PC-3 (cell line): Measurements from ENCODE around the gene PMS2. TPM values are rescaled to one million over a fixed set of nuclear protein-coding genes. Genes with fewer than 3 reads are reported as not detected.
A peak's percentile ranks its signal among the peaks of the same experiment; 100 is the strongest.

Experiments used
- ATAC-seq: fragments of 200-7000 bp; cut with Tn5 transposase; 2 replicates; pipeline ENCODE4 v1.9.1; 2020; ENCODE audit warnings: mild to moderate bottlenecking, moderate library complexity
- BruUV-seq: library from RNA; stranded (reverse); fragments of 400-500 nt; replicated peaks from 2 replicates; lab custom pipeline; 2021; lab: Mats Ljungman, UMichigan
- CTCF ChIA-PET: fragments of 300-600 bp; sonication (Branson Sonifier 250); formaldehyde crosslinking; loops from one replicate; lab custom pipeline; 2022; ENCODE audit warnings: antibody characterized with exemption; lab: Charles Lee
- POLR2A ChIA-PET: fragments of 300-600 bp; sonication (Branson Sonifier 250); formaldehyde crosslinking; loops from one replicate; lab custom pipeline; 2022; ENCODE audit warnings: antibody characterized with exemption; ENCODE audit not compliant: unreplicated experiment; lab: Charles Lee
- DNase-seq: peaks from one replicate; pipeline ENCODE4 v3.0.0-alpha.2; 2015
- H2AFZ ChIP-seq: fragments of 300-600 bp; sonication (generic); 2 replicates; pipeline ENCODE4 v1.6.0; 2016; ENCODE audit warnings: antibody characterized with exemption, low read length
- H3F3A ChIP-seq: fragments of 300-600 bp; sonication (generic); one replicate; pipeline ENCODE4 v1.6.0; 2017; ENCODE audit warnings: antibody characterized with exemption, low read length, control low read depth, mild to moderate bottlenecking; ENCODE audit not compliant: unreplicated experiment
- H3K27ac ChIP-seq: fragments of 300-600 bp; sonication (generic); 2 replicates; pipeline ENCODE4 v1.5.1; 2016; ENCODE audit warnings: mild to moderate bottlenecking, low read length
- H3K27me3 ChIP-seq: fragments of 300-600 bp; sonication (generic); 2 replicates; pipeline ENCODE4 v1.6.1; 2016; ENCODE audit warnings: low read length, mixed read lengths
- H3K36me3 ChIP-seq: fragments of 300-600 bp; sonication (generic); 2 replicates; pipeline ENCODE4 v1.6.1; 2016; ENCODE audit warnings: low read depth, mixed run types, low read length, mixed read lengths
- H3K4me1 ChIP-seq: fragments of 300-600 bp; sonication (generic); 2 replicates; pipeline ENCODE4 v1.5.1; 2016; ENCODE audit warnings: low read length; ENCODE audit not compliant: insufficient read depth
- H3K4me2 ChIP-seq: fragments of 300-600 bp; sonication (generic); 2 replicates; pipeline ENCODE4 v1.6.0; 2016; ENCODE audit warnings: low read length
- H3K4me3 ChIP-seq: fragments of 300-600 bp; sonication (generic); 2 replicates; pipeline ENCODE4 v1.5.1; 2016; ENCODE audit warnings: mild to moderate bottlenecking, low read length, mixed read lengths
- H3K79me2 ChIP-seq: fragments of 300-600 bp; sonication (generic); 2 replicates; pipeline ENCODE4 v1.6.1; 2017; ENCODE audit warnings: low read length, mixed read lengths
- H3K9ac ChIP-seq: fragments of 300-600 bp; sonication (generic); 2 replicates; pipeline ENCODE4 v1.6.0; 2016; ENCODE audit warnings: mild to moderate bottlenecking, low read length
- H3K9me2 ChIP-seq: fragments of 300-600 bp; sonication (generic); replicated peaks from 2 replicates; pipeline ENCODE4 v1.6.1; 2016; ENCODE audit warnings: mixed run types, low read length, mixed read lengths
- H3K9me3 ChIP-seq: fragments of 300-600 bp; sonication (generic); 2 replicates; pipeline ENCODE4 v1.6.1; 2016; ENCODE audit warnings: low read length, mixed read lengths
- H4K20me1 ChIP-seq: fragments of 300-600 bp; sonication (generic); 2 replicates; pipeline ENCODE4 v1.6.1; 2016; ENCODE audit warnings: low read length, mixed read lengths
- CTCF ChIP-seq: fragments of 300-600 bp; sonication (generic); conservative IDR thresholded peaks from 2 replicates; pipeline ENCODE4 v1.5.1; 2017; ENCODE audit warnings: antibody characterized with exemption, low read depth, mild to moderate bottlenecking, low read length
- EZH2 ChIP-seq: fragments of 300-600 bp; sonication (generic); IDR thresholded peaks from one replicate; pipeline ENCODE4 v1.6.1; 2017; ENCODE audit warnings: antibody characterized with exemption, mild to moderate bottlenecking, low read length; ENCODE audit not compliant: unreplicated experiment
- EZH2phosphoT487 ChIP-seq: fragments of 300-600 bp; sonication (generic); IDR thresholded peaks from 2 replicates; pipeline ENCODE4 v1.6.1; 2018; ENCODE audit warnings: mild to moderate bottlenecking, antibody characterized with exemption, low read length, borderline replicate concordance
- intact Hi-C: fragments of 100-400 bp; cut with micrococcal nuclease; formaldehyde crosslinking; loops from 2 replicates; pipeline ENCODE4 v1.9.0; 2023
- total RNA-seq: library from RNA; depleted of rRNA; stranded (reverse); fragments of >200 nt; gene quantifications from 2 replicates; pipeline ENCODE4 v1.2.3, GENCODE V29; 2014

The PMS2 gene
- total RNA-seq, 1 experiment from 2014 or later: 16.2 TPM

- Histone ChIP-seq H3K9me3 (no peaks in the 10 kb centered on the region), H3K4me1 (peaks cover 4% of the 10 kb centered on the region), H3K4me3 (no peak overlapping the region), H3K4me2 (no peak overlapping the region), H3K27ac (no peak overlapping the region), H3K9me2 (no peaks in the 10 kb centered on the region), H4K20me1 (no peaks in the 10 kb centered on the region), H3K36me3 (peaks cover 35% of the 10 kb centered on the region), H3K27me3 (no peaks in the 10 kb centered on the region), H3K9ac (no peak overlapping the region), H2AFZ (no peak overlapping the region), H3F3A (no peaks in the 10 kb centered on the region), H3K79me2 (peaks cover 19% of the 10 kb centered on the region)
- TF ChIP-seq EZH2 (no peak), EZH2phosphoT487 (no peak), CTCF (no peak)
- BruUV-seq: no TSS peak
- DNase-seq: no peak
- POLR2A ChIA-PET: no interaction called here
- CTCF ChIA-PET: no interaction called here
- ATAC-seq: peak; percentile 46; the same call in 1 of the 2 replicates
- intact Hi-C loops: no loop called here
These were observed 7.2 kb upstream of the PMS2 start for GRCh38 chr7:6015917-6016652.

- DNase-seq (no peak), ATAC-seq (no peak)
- no TSS peak for BruUV-seq
- Histone ChIP-seq H3K79me2 (peaks cover 49% of the 10 kb centered on the region), H3K9me3 (no peaks in the 10 kb centered on the region), H3F3A (no peaks in the 10 kb centered on the region), H3K4me1 (peaks cover 4% of the 10 kb centered on the region; the same call in 1 of the 2 replicates), H4K20me1 (no peaks in the 10 kb centered on the region), H2AFZ (no peak overlapping the region), H3K4me2 (no peak overlapping the region), H3K27ac (no peak overlapping the region), H3K9ac (no peak overlapping the region), H3K4me3 (no peak overlapping the region), H3K27me3 (no peaks in the 10 kb centered on the region), H3K9me2 (no peaks in the 10 kb centered on the region), H3K36me3 (peaks cover 22% of the 10 kb centered on the region)
- ChIA-PET POLR2A (interaction anchor here (0.6 kb wide), 2 partner anchors 45 to 542 kb away, joined by 4 to 5 read pairs; no protein-coding TSS in a partner anchor), CTCF (interaction anchor here (1.4 kb wide), 1 partner anchor 16 kb away, joined by 11 read pairs; no protein-coding TSS in a partner anchor)
- intact Hi-C loops: no loop called here
- no peak for TF ChIP-seq EZH2phosphoT487
- no peak for TF ChIP-seq EZH2
- TF ChIP-seq CTCF: no peak
These were observed 3.7 kb upstream of the PMS2 start for GRCh38 chr7:6012355-6013104.
